Fibroblast of upper back skin (primary cell): ENCODE measurements around the gene MSL1.
"Not testable (repeated sequence)": the region's sequence is repeated elsewhere in the genome, so short reads cannot be mapped to it uniquely, and the experiment has no call there.

Source experiments
- DNase-seq: peaks from one replicate; pipeline ENCODE4 v3.0.0-alpha.2; 2013

The MSL1 gene

GRCh38 chr17:40134184-40134583 is 12.4 kb downstream of the MSL1 start:
- no peak for DNase-seq

GRCh38 chr17:40135817-40136216 is 14.0 kb downstream of the MSL1 start:
- no peak for DNase-seq

- no peak for DNase-seq
Observed at GRCh38 chr17:40139566-40140058, 17.8 kb downstream of the MSL1 start.

GRCh38 chr17:40143166-40143565 is 21.4 kb downstream of the MSL1 start:
- DNase-seq, result not testable (repeated sequence)

- no peak for DNase-seq
Observed at GRCh38 chr17:40145476-40145875, 23.7 kb downstream of the MSL1 start.

GRCh38 chr17:40148527-40148926 is 26.8 kb downstream of the MSL1 start:
- DNase-seq, result no peak

- DNase-seq, result no peak
Observed at GRCh38 chr17:40150276-40150675, 28.5 kb downstream of the MSL1 start.

- no peak for DNase-seq
Observed at GRCh38 chr17:40151414-40151963, 29.7 kb downstream of the MSL1 start.

- DNase-seq, result no peak
Observed at GRCh38 chr17:40153603-40154236, 31.9 kb downstream of the MSL1 start.

GRCh38 chr17:40157973-40158372 is 36.2 kb downstream of the MSL1 start:
- DNase-seq, result no peak

- no peak for DNase-seq
Observed at GRCh38 chr17:40158438-40159013, 36.8 kb downstream of the MSL1 start.

GRCh38 chr17:40159456-40159855 is 37.7 kb downstream of the MSL1 start:
- no peak for DNase-seq

GRCh38 chr17:40167685-40168261 is 46.0 kb downstream of the MSL1 start:
- no peak for DNase-seq

GRCh38 chr17:40168262-40168832 is 46.6 kb downstream of the MSL1 start:
- peak; percentile 77 for DNase-seq

GRCh38 chr17:40170325-40170724 is 48.6 kb downstream of the MSL1 start:
- no peak for DNase-seq

- no peak for DNase-seq
Observed at GRCh38 chr17:40171750-40172149, 50.0 kb downstream of the MSL1 start.

GRCh38 chr17:40173091-40173777 is 51.5 kb downstream of the MSL1 start:
- DNase-seq, result no peak

GRCh38 chr17:40173778-40174135 is 52.0 kb downstream of the MSL1 start:
- DNase-seq, result no peak

GRCh38 chr17:40174514-40174913 is 52.7 kb downstream of the MSL1 start:
- no peak for DNase-seq

- no peak for DNase-seq
Observed at GRCh38 chr17:40175928-40176753, 54.4 kb downstream of the MSL1 start.

- no peak for DNase-seq
Observed at GRCh38 chr17:40176754-40177110, 55.0 kb downstream of the MSL1 start.

GRCh38 chr17:40177275-40177874 is 55.6 kb downstream of the MSL1 start, which contains the start of gene RAPGEFL1:
Gene RAPGEFL1 (plus strand): TSS chr17:40177470. CDS start chr17:40177862, 392 bp downstream.
- peak; percentile 60 for DNase-seq
